RWPE2 (cell line): Measurements from ENCODE around the gene GAB3.

Source experiments
- ATAC-seq: fragments of 200-7000 bp; cut with Tn5 transposase; 3 replicates; pipeline ENCODE4 v1.9.1; 2021; ENCODE audit warnings: low read depth
- DNase-seq: peaks from one replicate; pipeline ENCODE4 v3.0.0-alpha.2; 2020; ENCODE audit warnings: low spot score
- H3K27ac ChIP-seq: fragments of 450-650 bp; 2 replicates; pipeline ENCODE4 v1.5.1; 2017; ENCODE audit warnings: mild to moderate bottlenecking; ENCODE audit not compliant: poor library complexity, severe bottlenecking
- H3K27me3 ChIP-seq: fragments of 250-450 bp; sonication (Bioruptor Pico); 2 replicates; pipeline ENCODE4 v1.5.1; 2021; ENCODE audit warnings: mild to moderate bottlenecking, moderate library complexity; ENCODE audit not compliant: insufficient read depth, poor library complexity, severe bottlenecking
- H3K36me3 ChIP-seq: fragments of 250-450 bp; sonication (Bioruptor Pico); 2 replicates; pipeline ENCODE4 v1.5.1; 2020; ENCODE audit warnings: low read depth, mild to moderate bottlenecking, moderate library complexity
- H3K4me1 ChIP-seq: fragments of 250-450 bp; sonication (Bioruptor Pico); 2 replicates; pipeline ENCODE4 v1.5.1; 2021; ENCODE audit warnings: mild to moderate bottlenecking, moderate library complexity; ENCODE audit not compliant: insufficient read depth, poor library complexity, severe bottlenecking
- H3K4me3 ChIP-seq: fragments of 250-450 bp; sonication (Bioruptor Pico); 2 replicates; pipeline ENCODE4 v1.5.1; 2021; ENCODE audit warnings: mild to moderate bottlenecking, moderate library complexity; ENCODE audit not compliant: severe bottlenecking
- H3K9me3 ChIP-seq: fragments of 250-450 bp; sonication (Bioruptor Pico); 2 replicates; pipeline ENCODE4 v1.5.1; 2021; ENCODE audit warnings: mild to moderate bottlenecking, moderate library complexity; ENCODE audit not compliant: severe bottlenecking
- CTCF ChIP-seq: fragments of 450-650 bp; IDR thresholded peaks from one replicate; pipeline ENCODE4 v1.5.1; 2017; ENCODE audit warnings: mild to moderate bottlenecking, moderate library complexity; ENCODE audit not compliant: poor library complexity, severe bottlenecking

Gene GAB3

GRCh38 chrX:154735695-154736393 is 15.0 kb downstream of the GAB3 start:
- Histone ChIP-seq H3K27ac (peak overlapping the region; percentile 84), H3K36me3 (no peaks in the 10 kb centered on the region), H3K27me3 (no peaks in the 10 kb centered on the region), H3K4me3 (no peak overlapping the region), H3K4me1 (peaks cover 57% of the 10 kb centered on the region), H3K9me3 (no peaks in the 10 kb centered on the region)
- DNase-seq (peak; percentile 68), ATAC-seq (peak; percentile 74)
- no peak for TF ChIP-seq CTCF

GRCh38 chrX:154734061-154734781 is 16.7 kb downstream of the GAB3 start:
- H3K9me3 ChIP-seq: no peaks in the 10 kb centered on the region
- H3K4me1 ChIP-seq: peaks cover 71% of the 10 kb centered on the region
- no peaks in the 10 kb centered on the region for H3K36me3 ChIP-seq
- no peak overlapping the region for H3K4me3 ChIP-seq
- no peak for TF ChIP-seq CTCF
- H3K27me3 ChIP-seq: no peaks in the 10 kb centered on the region
- DNase-seq (no peak), ATAC-seq (peak; percentile 43)
- peak overlapping the region; percentile 84 for H3K27ac ChIP-seq

GRCh38 chrX:154733066-154733425 is 17.8 kb downstream of the GAB3 start:
- Histone ChIP-seq H3K27ac (peak overlapping the region; percentile 84), H3K4me3 (no peak overlapping the region), H3K9me3 (no peaks in the 10 kb centered on the region), H3K4me1 (peaks cover 73% of the 10 kb centered on the region), H3K27me3 (no peaks in the 10 kb centered on the region), H3K36me3 (no peaks in the 10 kb centered on the region)
- DNase-seq (no peak), ATAC-seq (peak; percentile 17; the same call in 2 of the 3 replicates)
- no peak for TF ChIP-seq CTCF

GRCh38 chrX:154732421-154733065 is 18.3 kb downstream of the GAB3 start:
- no peak for TF ChIP-seq CTCF
- H3K4me3 ChIP-seq: no peak overlapping the region
- no peaks in the 10 kb centered on the region for H3K27me3 ChIP-seq
- H3K9me3 ChIP-seq: no peaks in the 10 kb centered on the region
- peak; percentile 63 for ATAC-seq
- H3K36me3 ChIP-seq: no peaks in the 10 kb centered on the region
- peaks cover 78% of the 10 kb centered on the region for H3K4me1 ChIP-seq
- peak; percentile 66 for DNase-seq
- peak overlapping the region; percentile 84 for H3K27ac ChIP-seq
